ENCODE measurements around the gene TANC2.

DNA sequence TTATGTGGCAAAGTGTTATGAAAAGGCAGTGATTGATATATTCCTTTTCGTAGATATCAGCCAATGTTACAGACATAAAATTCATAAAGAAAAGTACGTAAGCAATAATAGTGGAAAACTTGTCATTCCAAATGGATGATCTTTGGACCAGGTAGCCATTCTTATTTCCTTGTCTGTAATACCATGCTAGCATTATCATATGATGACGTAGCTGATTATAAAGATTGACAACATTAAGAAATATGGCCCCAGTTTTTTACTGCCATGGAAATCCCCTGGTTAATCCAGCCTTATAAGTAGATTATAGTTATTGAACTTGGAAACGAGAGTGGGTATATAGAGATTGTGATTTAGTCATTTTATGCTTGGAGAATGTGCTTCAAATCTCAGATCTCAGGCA lies 8.8 kb downstream of the TANC2 start:
- TF ChIP-seq SRF (CRISPR knock-in tag; IDR thresholded peaks at IDR 0.05) (no peak), NBN (IDR thresholded peaks at IDR 0.05; ENCODE audit: low read depth) (no peak), CHD4 (IDR thresholded peaks at IDR 0.05; ENCODE audit: insufficient read depth, insufficient replicate concordance, low read depth, low read length, poor library complexity, severe bottlenecking) (no peak), NFIX (CRISPR knock-in tag; IDR thresholded peaks at IDR 0.05; ENCODE audit: low read depth) (no peak), NR2C1 (IDR thresholded peaks at IDR 0.05) (no peak), NR2C1 (tag; IDR thresholded peaks at IDR 0.05) (no peak)
- TF ChIP-seq, protein P1, sequence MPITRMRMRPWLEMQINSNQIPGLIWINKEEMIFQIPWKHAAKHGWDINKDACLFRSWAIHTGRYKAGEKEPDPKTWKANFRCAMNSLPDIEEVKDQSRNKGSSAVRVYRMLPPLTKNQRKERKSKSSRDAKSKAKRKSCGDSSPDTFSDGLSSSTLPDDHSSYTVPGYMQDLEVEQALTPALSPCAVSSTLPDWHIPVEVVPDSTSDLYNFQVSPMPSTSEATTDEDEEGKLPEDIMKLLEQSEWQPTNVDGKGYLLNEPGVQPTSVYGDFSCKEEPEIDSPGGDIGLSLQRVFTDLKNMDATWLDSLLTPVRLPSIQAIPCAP (CRISPR knock-in tag; IDR thresholded peaks at IDR 0.05; ENCODE audit: borderline replicate concordance) = no peak
- TF ChIP-seq, protein P2, sequence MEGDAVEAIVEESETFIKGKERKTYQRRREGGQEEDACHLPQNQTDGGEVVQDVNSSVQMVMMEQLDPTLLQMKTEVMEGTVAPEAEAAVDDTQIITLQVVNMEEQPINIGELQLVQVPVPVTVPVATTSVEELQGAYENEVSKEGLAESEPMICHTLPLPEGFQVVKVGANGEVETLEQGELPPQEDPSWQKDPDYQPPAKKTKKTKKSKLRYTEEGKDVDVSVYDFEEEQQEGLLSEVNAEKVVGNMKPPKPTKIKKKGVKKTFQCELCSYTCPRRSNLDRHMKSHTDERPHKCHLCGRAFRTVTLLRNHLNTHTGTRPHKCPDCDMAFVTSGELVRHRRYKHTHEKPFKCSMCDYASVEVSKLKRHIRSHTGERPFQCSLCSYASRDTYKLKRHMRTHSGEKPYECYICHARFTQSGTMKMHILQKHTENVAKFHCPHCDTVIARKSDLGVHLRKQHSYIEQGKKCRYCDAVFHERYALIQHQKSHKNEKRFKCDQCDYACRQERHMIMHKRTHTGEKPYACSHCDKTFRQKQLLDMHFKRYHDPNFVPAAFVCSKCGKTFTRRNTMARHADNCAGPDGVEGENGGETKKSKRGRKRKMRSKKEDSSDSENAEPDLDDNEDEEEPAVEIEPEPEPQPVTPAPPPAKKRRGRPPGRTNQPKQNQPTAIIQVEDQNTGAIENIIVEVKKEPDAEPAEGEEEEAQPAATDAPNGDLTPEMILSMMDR (IDR thresholded peaks at IDR 0.05 in 2 of 3, conservative IDR thresholded peaks at IDR 0.05 in 1 of 3; ENCODE audit: insufficient read depth in 2 of 3, low read depth in 1 of 3, low read length in 3 of 3) = no peak
